Endothelial cell of umbilical vein (primary cell): ENCODE data around the gene KDM7A. TPM values are rescaled to one million over a fixed set of nuclear protein-coding genes. Genes with fewer than 3 reads are reported as not detected.

Experiments used
- BruUV-seq: library from RNA; stranded (reverse); fragments of 400-500 nt; replicated peaks from 2 replicates; lab custom pipeline; 2021; lab: Mats Ljungman, UMichigan
- CTCF ChIA-PET: fragments of 300-600, 350-600 bp; sonication (Branson Sonifier 250); formaldehyde crosslinking; loops from one replicate; lab custom pipeline; 2021; ENCODE audit warnings: antibody characterized with exemption, inconsistent platforms; lab: Charles Lee
- POLR2A ChIA-PET: fragments of 300-600, 350-600 bp; sonication (Branson Sonifier 250); formaldehyde crosslinking; loops from one replicate; lab custom pipeline; 2021; ENCODE audit warnings: antibody characterized with exemption, inconsistent platforms; lab: Charles Lee
- DNase-seq: peaks from one replicate; pipeline ENCODE4 v3.0.0-alpha.2; 2011; ENCODE audit warnings: low read depth, low spot score
- FAIRE-seq: peaks from 2 replicates; lab custom pipeline; 2011; peaks lifted over from hg19 to GRCh38; lab: Jason Lieb, UNC
- H2AFZ ChIP-seq: 2 replicates; pipeline ENCODE4 v1.6.0; 2012; ENCODE audit warnings: low read depth, low read length, control low read depth, inconsistent platforms
- H3K27ac ChIP-seq: 2 replicates; pipeline ENCODE4 v1.5.1; 2011; ENCODE audit warnings: low read depth, mild to moderate bottlenecking, control low read depth, low read length, moderate library complexity; ENCODE audit not compliant: insufficient read depth
- H3K27me3 ChIP-seq, 2 experiments: 2 replicates each; pipeline versions ENCODE4 v1.6.0 to v1.6.1; 2011; ENCODE audit warnings: low read length in 2 of 2, mixed read lengths in 1 of 2; ENCODE audit not compliant: control insufficient read depth in 2 of 2, insufficient read depth in 2 of 2
- H3K36me3 ChIP-seq, 2 experiments: 2 replicates in 1 of 2; 3 replicates in 1 of 2; pipeline ENCODE4 v1.5.1; 2011; ENCODE audit warnings: low read length in 2 of 2, mild to moderate bottlenecking in 1 of 2, moderate library complexity in 1 of 2; ENCODE audit not compliant: control insufficient read depth in 2 of 2, insufficient read depth in 2 of 2; ENCODE audit errors: extremely low read depth in 1 of 2
- H3K4me1 ChIP-seq: 3 replicates; pipeline ENCODE4 v1.5.1; 2011; ENCODE audit warnings: mild to moderate bottlenecking, low read length; ENCODE audit not compliant: control insufficient read depth, insufficient read depth; ENCODE audit errors: extremely low read depth
- H3K4me2 ChIP-seq: 2 replicates; pipeline ENCODE4 v1.6.1; 2011; ENCODE audit warnings: low read length, control low read depth, mixed read lengths; ENCODE audit not compliant: insufficient read depth
- H3K4me3 ChIP-seq, 3 experiments: fragments of 200-600 bp in 1 of 3; sonication (generic), shearing (Covaris generic) in 1 of 3; replicated peaks in 1 of 3; 2 replicates each; pipeline ENCODE4 v1.5.1; 2011 to 2016; ENCODE audit warnings: control low read depth in 3 of 3, low read length in 3 of 3, mild to moderate bottlenecking in 2 of 3, inconsistent platforms in 1 of 3, low read depth in 1 of 3, moderate library complexity in 1 of 3; ENCODE audit not compliant: insufficient read depth in 1 of 3
- H3K79me2 ChIP-seq: 2 replicates; pipeline ENCODE4 v1.6.0; 2012; ENCODE audit warnings: low read length, inconsistent platforms; ENCODE audit not compliant: control insufficient read depth, insufficient read depth
- H3K9ac ChIP-seq: replicated peaks from 2 replicates; pipeline ENCODE3; 2011; ENCODE audit warnings: low read length, control low read depth; ENCODE audit not compliant: insufficient read depth; ENCODE audit errors: extremely low read depth
- H3K9me1 ChIP-seq: replicated peaks from 3 replicates; pipeline ENCODE4 v1.6.0; 2011; ENCODE audit warnings: mild to moderate bottlenecking, low read length; ENCODE audit not compliant: control insufficient read depth, insufficient read depth; ENCODE audit errors: extremely low read depth
- H3K9me3 ChIP-seq: replicated peaks from 2 replicates; pipeline ENCODE4 v1.5.1; 2012; ENCODE audit warnings: low read length, inconsistent platforms; ENCODE audit not compliant: control insufficient read depth, insufficient read depth
- H4K20me1 ChIP-seq: replicated peaks from 2 replicates; pipeline ENCODE3; 2011; ENCODE audit warnings: mild to moderate bottlenecking, low read length; ENCODE audit not compliant: control insufficient read depth, insufficient read depth; ENCODE audit errors: extremely low read depth
- CTCF ChIP-seq, 2 donors: IDR thresholded peaks; 1 replicate in 1 of 2; 2 replicates in 1 of 2; pipeline ENCODE4 v1.5.1; 2011; ENCODE audit warnings: low read length in 2 of 2, mild to moderate bottlenecking in 2 of 2, moderate library complexity in 2 of 2, control low read depth in 1 of 2, inconsistent platforms in 1 of 2, low read depth in 1 of 2; ENCODE audit not compliant: insufficient read depth in 1 of 2; ENCODE audit errors: extremely low read depth in 1 of 2
- EZH2 ChIP-seq: IDR thresholded peaks from 2 replicates; pipeline ENCODE4 v1.6.1; 2012; ENCODE audit warnings: borderline replicate concordance, low read depth, mild to moderate bottlenecking, moderate library complexity, low read length, inconsistent platforms; ENCODE audit not compliant: severe bottlenecking
- FOS ChIP-seq: IDR thresholded peaks from 2 replicates; pipeline ENCODE4 v1.6.1; 2011; ENCODE audit warnings: mild to moderate bottlenecking, low read length, moderate library complexity, borderline replicate concordance; ENCODE audit not compliant: insufficient read depth
- GATA2 ChIP-seq: IDR thresholded peaks from 2 replicates; pipeline ENCODE4 v1.7.0; 2011; ENCODE audit warnings: low read depth, mild to moderate bottlenecking, moderate library complexity, mixed read lengths, low read length; ENCODE audit not compliant: insufficient read length, insufficient read depth
- JUN ChIP-seq: IDR thresholded peaks from 2 replicates; pipeline ENCODE4 v1.6.1; 2011; ENCODE audit warnings: borderline replicate concordance, low read depth; ENCODE audit not compliant: insufficient read length, insufficient read depth
- MYC ChIP-seq: IDR thresholded peaks from one replicate; pipeline ENCODE4 v1.6.1; 2011; ENCODE audit warnings: mild to moderate bottlenecking, low read depth, low read length
- POLR2A ChIP-seq: IDR thresholded peaks from 2 replicates; pipeline ENCODE4 v1.6.1; 2012; ENCODE audit warnings: low read depth, mild to moderate bottlenecking, control low read depth, low read length
- POLR2AphosphoS5 ChIP-seq: IDR thresholded peaks from 2 replicates; pipeline ENCODE4 v1.6.1; 2012; ENCODE audit warnings: low read depth, mild to moderate bottlenecking, control low read depth, low read length, moderate library complexity; ENCODE audit not compliant: insufficient read depth
- dilution Hi-C: fragments of 300-500 bp; cut with MboI; formaldehyde crosslinking; loops from one replicate; pipeline ENCODE4 v1.15.0; 2019; ENCODE audit warnings: low sequenced_read_pairs; ENCODE audit not compliant: extremely low pct_ligation_motif_present
- intact Hi-C: fragments of 100-400 bp; cut with micrococcal nuclease; formaldehyde crosslinking; loops from one replicate; pipeline ENCODE4 v1.10.0; 2022
- polyA plus RNA-seq, 4 experiments: library from polyadenylated mRNA; depleted of rRNA in 3 of 4; stranded (reverse) in 3 of 4; unstranded in 1 of 4; fragments of >200 nt; gene quantifications; 2 replicates each; pipeline versions ENCODE4 v1.2.1 to v1.2.3, GENCODE V29; 2011 to 2012; ENCODE audit warnings: missing spikeins in 1 of 4
- total RNA-seq: library from RNA; stranded (reverse); gene quantifications from 2 replicates; pipeline ENCODE4 v1.2.3, GENCODE V29; 2021
- TF ChIP-seq, protein P1 (sequence below): IDR thresholded peaks from 2 replicates; pipeline ENCODE4 v1.6.1; 2011; ENCODE audit not compliant: insufficient read depth, insufficient read length

The KDM7A gene
- total and polyA plus RNA-seq, 2 donors (not counting 3 experiments of a cell fraction or from before 2014, with no cell fraction given) = 2.4 to 7.3 TPM

GRCh38 chr7:140134039-140134438 lies 42.7 kb downstream of the KDM7A start:
- Histone ChIP-seq H3K9me1 (no peaks in the 10 kb centered on the region), H4K20me1 (no peaks in the 10 kb centered on the region), H3K9me3 (no peaks in the 10 kb centered on the region), H3K79me2 (no peaks in the 10 kb centered on the region), H3K4me3 (no peak overlapping the region), H3K27me3 (no peaks in the 10 kb centered on the region), H3K4me1 (no peaks in the 10 kb centered on the region), H2AFZ (no peak overlapping the region), H3K27ac (no peak overlapping the region), H3K36me3 (no peaks in the 10 kb centered on the region), H3K9ac (no peak overlapping the region), H3K4me2 (no peak overlapping the region)
- ChIA-PET CTCF (no interaction called here), POLR2A (no interaction called here)
- dilution Hi-C loops = no loop called here
- no peak for DNase-seq
- no peak for FAIRE-seq
- TF ChIP-seq EZH2 (no peak), CTCF (IDR thresholded peaks at IDR 0.05; ENCODE audit: extremely low read depth in 1 of 2, insufficient read depth in 1 of 2, low read depth in 1 of 2, low read length in 2 of 2) (no peak)
- intact Hi-C loops = no loop called here
- BruUV-seq = no TSS peak

DNA sequence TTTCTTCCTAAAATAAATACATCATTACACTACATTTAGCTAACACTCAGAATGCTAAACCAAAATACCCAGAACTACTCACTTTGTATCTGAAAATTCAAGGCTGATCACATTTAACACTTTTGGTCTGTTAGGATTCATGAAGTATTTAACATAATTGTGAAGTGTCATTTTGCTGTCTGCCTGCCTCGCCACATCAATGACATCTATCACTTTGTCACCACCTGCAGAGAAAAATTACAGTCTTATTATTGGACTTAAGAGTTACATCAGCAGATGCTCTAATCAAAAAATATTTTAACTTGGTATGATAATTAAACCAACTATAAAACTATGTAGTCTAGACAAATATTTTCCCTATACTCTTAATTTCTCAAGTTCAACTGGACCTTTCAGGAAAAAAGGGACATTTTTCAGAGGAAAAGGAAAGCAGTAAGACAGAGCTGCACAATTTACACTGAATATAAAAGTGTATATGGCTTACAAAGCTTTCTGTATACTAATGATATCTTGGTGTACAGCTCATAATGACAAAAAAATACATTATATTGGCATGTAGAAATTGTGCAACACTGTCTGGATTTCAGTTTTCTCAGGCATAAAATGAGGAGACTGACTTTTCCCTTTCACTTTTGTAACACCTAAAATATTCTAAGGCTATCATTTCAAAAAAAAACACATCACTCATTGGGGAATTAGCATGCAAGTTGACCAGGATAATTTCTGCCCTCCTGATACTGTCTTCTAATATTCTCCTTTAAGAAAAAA lies 49.2 kb downstream of the KDM7A start:
- FAIRE-seq = no peak

More for the DNA sequence above, 49.2 kb downstream of the KDM7A start:
- intact Hi-C loops (no loop called here), dilution Hi-C loops (no loop called here)
- Histone ChIP-seq H3K4me3 (no peak overlapping the region), H3K4me2 (no peak overlapping the region), H3K9me3 (no peaks in the 10 kb centered on the region), H3K4me1 (no peaks in the 10 kb centered on the region), H3K9ac (no peak overlapping the region), H2AFZ (no peak overlapping the region), H3K9me1 (no peaks in the 10 kb centered on the region), H3K27me3 (no peaks in the 10 kb centered on the region), H3K36me3 (peaks cover 0 to 3% of the 10 kb centered on the region in 2 experiments), H3K27ac (no peak overlapping the region), H4K20me1 (no peaks in the 10 kb centered on the region), H3K79me2 (no peaks in the 10 kb centered on the region)
- ChIA-PET POLR2A (no interaction called here), CTCF (no interaction called here)
- no TSS peak for BruUV-seq
- TF ChIP-seq POLR2A = no peak
- TF ChIP-seq POLR2AphosphoS5 = no peak
- no peak for TF ChIP-seq MYC
- no peak for TF ChIP-seq GATA2
- TF ChIP-seq FOS = no peak
- no peak for TF ChIP-seq JUN
- TF ChIP-seq EZH2 = no peak
- TF ChIP-seq, protein P1, sequence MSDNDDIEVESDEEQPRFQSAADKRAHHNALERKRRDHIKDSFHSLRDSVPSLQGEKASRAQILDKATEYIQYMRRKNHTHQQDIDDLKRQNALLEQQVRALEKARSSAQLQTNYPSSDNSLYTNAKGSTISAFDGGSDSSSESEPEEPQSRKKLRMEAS = no peak
- TF ChIP-seq CTCF (IDR thresholded peaks at IDR 0.05; ENCODE audit: extremely low read depth in 1 of 2, insufficient read depth in 1 of 2, low read depth in 1 of 2, low read length in 2 of 2) = no peak
- no peak for DNase-seq
